ENCODE results near the gene BORCS8.
"Not testable (repeated sequence)": the region's sequence is repeated elsewhere in the genome, so short reads cannot be mapped to it uniquely, and the experiment has no call there.

DNA sequence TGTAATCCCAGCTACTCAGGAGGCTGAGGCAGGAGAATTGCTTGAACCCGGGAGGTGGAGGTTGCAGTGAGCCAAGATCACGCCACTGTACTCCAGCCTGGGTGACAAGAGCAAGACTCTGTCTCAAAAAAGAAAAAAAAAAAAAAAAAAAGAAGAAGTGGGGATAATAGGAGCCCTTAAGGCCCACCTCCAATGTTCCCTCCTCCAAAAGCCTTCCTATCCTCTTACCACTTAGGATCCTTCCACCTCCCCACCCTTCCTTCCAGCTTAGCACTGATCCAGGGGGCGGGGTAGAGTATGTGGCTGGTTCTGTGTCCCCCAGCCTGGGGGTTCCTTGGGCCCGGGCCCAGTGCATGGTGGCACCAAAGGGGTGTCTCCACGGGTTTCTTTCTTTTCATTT lies 18.7 kb downstream of the BORCS8 start:
- not testable (repeated sequence) for TF ChIP-seq EZH2 (IDR thresholded peaks at IDR 0.05; ENCODE audit: borderline replicate concordance, low read depth, low read length, severe bottlenecking); POLR2A (IDR thresholded peaks at IDR 0.05; ENCODE audit: low read depth, low read length)
